ENCODE results near the gene VWA7. TPM values are rescaled to one million over a fixed set of nuclear protein-coding genes. Genes with fewer than 3 reads are reported as not detected.

Gene VWA7
- total RNA-seq, 2 donors from 2014 or later: 6.1 to 10.1 TPM

GRCh38 chr6:31728767-31729514, 48.2 kb downstream of the VWA7 start, which contains the start of gene DDAH2:
DDAH2 (minus strand) TSS chr6:31729299; CDS start chr6:31729161, 138 bp downstream.
- Histone ChIP-seq H3K27me3 (no peaks in the 10 kb centered on the region), H3K4me1 (peaks cover 13% of the 10 kb centered on the region), H3K4me3 (peak within 1 kb of the TSS; percentile 60), H3K27ac (peak within 1 kb of the TSS; percentile 96), H3K9me3 (no peaks in the 10 kb centered on the region), H3K36me3 (peaks cover 14% of the 10 kb centered on the region), H3K9ac (ENCODE audit: low read depth in 2 of 2, low read length in 2 of 2) (peak within 1 kb of the TSS; percentile 76 to 95)
- DNase-seq: no peak
- intact Hi-C loops (cut with DNase I): no loop called here
- no peak for TF ChIP-seq CTCF (IDR thresholded peaks at IDR 0.05)

GRCh38 chr6:31727717-31728671, 49.1 kb downstream of the VWA7 start:
- H3K27ac ChIP-seq: peak overlapping the region; percentile 96
- H3K9me3 ChIP-seq: no peaks in the 10 kb centered on the region
- intact Hi-C loops (cut with DNase I): no loop called here
- no peak for TF ChIP-seq CTCF (IDR thresholded peaks at IDR 0.05)
- H3K9ac ChIP-seq (ENCODE audit: low read depth in 2 of 2, low read length in 2 of 2): peak overlapping the region; percentile 76 to 95
- DNase-seq: no peak
- H3K4me3 ChIP-seq: peak overlapping the region; percentile 60
- no peaks in the 10 kb centered on the region for H3K27me3 ChIP-seq
- peaks cover 13% of the 10 kb centered on the region for H3K4me1 ChIP-seq
- H3K36me3 ChIP-seq: peaks cover 10% of the 10 kb centered on the region

GRCh38 chr6:31727034-31727716, 50.0 kb downstream of the VWA7 start:
- intact Hi-C loops (cut with DNase I): no loop called here
- Histone ChIP-seq H3K36me3 (peaks cover 6% of the 10 kb centered on the region), H3K4me1 (peaks cover 13% of the 10 kb centered on the region)

GRCh38 chr6:31725502-31726350, 51.4 kb downstream of the VWA7 start:
- Histone ChIP-seq H3K36me3 (no peaks in the 10 kb centered on the region), H3K4me1 (peaks cover 13% of the 10 kb centered on the region), H3K4me3 (no peak overlapping the region), H3K9ac (ENCODE audit: low read depth in 2 of 2, low read length in 2 of 2) (no peak overlapping the region), H3K27ac (no peak overlapping the region), H3K27me3 (no peaks in the 10 kb centered on the region), H3K9me3 (no peaks in the 10 kb centered on the region)
- intact Hi-C loops (cut with DNase I): no loop called here
- no peak for TF ChIP-seq CTCF (IDR thresholded peaks at IDR 0.05)
- DNase-seq: no peak

More at GRCh38 chr6:31727034-31727716, 50.0 kb downstream of the VWA7 start:
- Histone ChIP-seq H3K27ac (peak overlapping the region; percentile 96), H3K4me3 (no peak overlapping the region), H3K9ac (ENCODE audit: low read depth in 2 of 2, low read length in 2 of 2) (peak overlapping the region; percentile 4 to 95), H3K9me3 (no peaks in the 10 kb centered on the region), H3K27me3 (no peaks in the 10 kb centered on the region)
- no peak for DNase-seq
- TF ChIP-seq CTCF (IDR thresholded peaks at IDR 0.05): no peak

Data from colonic mucosa (tissue), 4 donors.